ENCODE measurements around the gene PPP2R2D. TPM values are rescaled to one million over a fixed set of nuclear protein-coding genes. Genes with fewer than 3 reads are reported as not detected.
"Not testable (repeated sequence)": the region's sequence is repeated elsewhere in the genome, so short reads cannot be mapped to it uniquely, and the experiment has no call there.

PPP2R2D gene
- total RNA-seq, 2 donors from 2014 or later = 32.5 to 40.7 TPM

DNA sequence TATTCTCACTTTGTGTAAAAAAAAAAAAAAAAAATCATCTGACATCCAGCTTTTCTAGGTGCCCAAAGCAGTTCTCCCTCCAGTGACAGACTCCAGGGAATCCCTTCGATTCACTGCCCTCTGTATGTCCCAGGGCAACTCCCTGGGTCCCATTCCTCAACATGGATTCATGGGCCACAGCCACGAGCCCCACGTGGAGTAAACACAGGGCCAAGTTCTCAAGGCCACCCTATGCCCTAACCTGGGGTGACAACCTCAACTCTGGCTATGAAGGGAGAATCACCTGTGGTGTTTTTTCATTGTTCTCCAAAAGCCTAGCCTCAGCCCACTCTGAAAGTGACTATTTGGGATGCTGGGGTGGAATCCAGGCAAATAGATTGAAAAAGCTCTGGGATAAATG, 77.6 kb downstream of the PPP2R2D start:
- DNase-seq (no peak), ATAC-seq (replicated peaks in 1 of 2) (no peak)
- Mint-ChIP-seq H3K4me1 (ENCODE audit: low read depth) (peaks cover 67% of the 10 kb centered on the region), H3K36me3 (ENCODE audit: insufficient read depth in 2 of 2) (peaks cover 0 to 4% of the 10 kb centered on the region in 2 donors), H3K27ac (peak overlapping the region; percentile 45), H3K9me3 (no peaks in the 10 kb centered on the region), H3K4me3 (peak overlapping the region; percentile 7 to 51), H3K27me3 (ENCODE audit: low read depth) (no peaks in the 10 kb centered on the region)

DNA sequence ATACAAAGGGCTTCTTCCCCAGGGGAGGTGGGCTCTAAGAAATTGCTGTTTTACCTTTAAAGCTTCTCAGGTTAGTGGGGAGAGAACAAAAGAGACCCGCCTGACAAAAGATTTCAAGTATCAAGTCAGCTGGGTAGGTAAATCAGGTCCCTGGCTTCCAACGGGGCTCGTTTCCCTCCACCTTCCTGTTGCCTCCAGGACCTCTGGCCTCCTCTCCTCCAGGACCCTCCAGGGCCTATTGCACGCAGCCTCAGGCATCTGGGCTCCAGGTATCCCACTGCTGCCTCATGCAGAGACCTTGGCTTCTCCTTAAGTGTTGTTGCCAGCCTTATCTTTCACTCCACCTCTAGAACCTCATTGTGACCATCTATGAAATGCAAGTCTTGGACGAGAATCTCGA, 78.0 kb downstream of the PPP2R2D start:
- no peak overlapping the region for H3K27ac Mint-ChIP-seq
- peaks cover 62% of the 10 kb centered on the region for H3K4me1 Mint-ChIP-seq (ENCODE audit: low read depth)
- H3K4me3 Mint-ChIP-seq = peak overlapping the region; percentile 69 to 77
- no peak for DNase-seq
- no peaks in the 10 kb centered on the region for H3K9me3 Mint-ChIP-seq
- ATAC-seq (replicated peaks in 1 of 2) = no peak
- H3K27me3 Mint-ChIP-seq (ENCODE audit: low read depth) = no peaks in the 10 kb centered on the region
- peaks cover 0 to 3% of the 10 kb centered on the region in 2 donors for H3K36me3 Mint-ChIP-seq (ENCODE audit: insufficient read depth in 2 of 2)

DNA sequence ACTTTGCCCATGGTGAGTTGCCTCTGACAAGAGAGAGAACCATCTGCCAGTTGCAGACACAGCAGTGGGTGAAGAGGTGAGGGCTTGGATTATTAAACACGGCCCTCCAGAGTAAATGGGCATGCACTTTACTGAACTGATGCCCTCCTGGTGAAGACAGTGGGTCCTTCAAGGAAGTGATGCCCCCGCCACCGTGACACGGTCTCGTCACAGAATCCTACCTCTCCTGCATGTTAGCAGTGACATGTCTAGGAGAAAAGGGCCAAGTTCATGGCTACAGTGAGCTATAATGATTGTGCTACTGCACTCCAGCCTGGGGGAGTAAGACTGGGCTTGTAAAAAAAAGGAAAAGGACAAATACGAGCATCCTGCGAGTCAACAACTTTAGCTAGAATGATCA, 78.5 kb downstream of the PPP2R2D start:
- Mint-ChIP-seq H3K27me3 (ENCODE audit: low read depth) (no peaks in the 10 kb centered on the region), H3K4me1 (ENCODE audit: low read depth) (peaks cover 57% of the 10 kb centered on the region), H3K4me3 (peak overlapping the region; percentile 69 to 77), H3K9me3 (no peaks in the 10 kb centered on the region), H3K36me3 (ENCODE audit: insufficient read depth in 2 of 2) (no peaks in the 10 kb centered on the region), H3K27ac (peak overlapping the region; percentile 19)
- DNase-seq (no peak), ATAC-seq (replicated peaks in 1 of 2) (no peak)

DNA sequence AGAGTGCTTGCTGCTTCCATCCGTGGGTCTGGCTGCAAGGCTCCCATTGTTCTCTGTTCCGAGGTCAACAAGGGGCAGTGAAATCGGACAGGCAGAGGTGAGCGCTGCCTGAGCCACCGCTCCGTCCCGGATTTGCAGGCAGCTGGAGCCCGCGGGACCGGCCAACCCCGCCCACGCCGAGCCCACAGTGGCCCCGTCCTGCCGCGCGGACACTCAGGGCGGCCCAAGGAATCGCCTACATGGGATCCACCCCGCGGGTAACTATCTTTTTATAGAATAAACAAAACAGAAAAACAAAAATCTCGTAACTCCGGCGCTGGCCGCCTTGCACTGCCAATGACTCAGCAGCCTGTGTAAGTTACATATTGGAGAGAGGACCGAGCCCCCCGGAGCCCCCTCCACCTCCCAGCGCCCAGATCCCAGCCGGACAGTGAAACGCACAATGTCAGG, 79.0 kb downstream of the PPP2R2D start:
- H3K9me3 Mint-ChIP-seq = no peaks in the 10 kb centered on the region
- no peak for ATAC-seq (replicated peaks in 1 of 2)

DNA sequence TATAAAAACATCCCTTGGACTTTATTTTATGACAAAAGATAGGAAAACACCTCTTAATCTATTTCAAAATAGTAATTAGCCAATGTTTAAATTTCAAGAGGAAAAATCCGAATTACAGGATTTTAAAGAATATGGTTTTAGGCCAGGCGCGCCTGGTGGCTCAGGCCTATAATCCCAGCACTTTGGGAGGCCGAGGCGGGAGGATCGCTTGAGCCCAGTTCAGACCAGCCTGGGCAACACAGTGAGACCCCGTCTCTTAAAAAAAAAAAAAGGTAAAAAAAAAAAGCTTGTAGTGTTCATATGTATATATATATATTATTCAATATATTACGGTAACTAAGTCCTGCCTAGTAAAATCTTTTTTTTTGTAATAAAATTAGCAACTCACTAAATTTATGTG, 79.5 kb downstream of the PPP2R2D start:
- Mint-ChIP-seq H3K4me1 (ENCODE audit: low read depth) (peaks cover 47% of the 10 kb centered on the region), H3K27ac (no peak overlapping the region), H3K4me3 (peak overlapping the region; percentile 77 to 94), H3K36me3 (ENCODE audit: insufficient read depth in 2 of 2) (no peaks in the 10 kb centered on the region), H3K9me3 (no peaks in the 10 kb centered on the region), H3K27me3 (ENCODE audit: low read depth) (no peaks in the 10 kb centered on the region)
- ATAC-seq (replicated peaks in 1 of 2) (no peak), DNase-seq (no peak)

More for the DNA sequence above, 79.0 kb downstream of the PPP2R2D start:
- peak overlapping the region; percentile 77 for H3K27ac Mint-ChIP-seq
- H3K36me3 Mint-ChIP-seq (ENCODE audit: insufficient read depth in 2 of 2) = no peaks in the 10 kb centered on the region
- DNase-seq = no peak
- peaks cover 52% of the 10 kb centered on the region for H3K4me1 Mint-ChIP-seq (ENCODE audit: low read depth)
- H3K27me3 Mint-ChIP-seq (ENCODE audit: low read depth) = no peaks in the 10 kb centered on the region
- H3K4me3 Mint-ChIP-seq = peak overlapping the region; percentile 69 to 77

DNA sequence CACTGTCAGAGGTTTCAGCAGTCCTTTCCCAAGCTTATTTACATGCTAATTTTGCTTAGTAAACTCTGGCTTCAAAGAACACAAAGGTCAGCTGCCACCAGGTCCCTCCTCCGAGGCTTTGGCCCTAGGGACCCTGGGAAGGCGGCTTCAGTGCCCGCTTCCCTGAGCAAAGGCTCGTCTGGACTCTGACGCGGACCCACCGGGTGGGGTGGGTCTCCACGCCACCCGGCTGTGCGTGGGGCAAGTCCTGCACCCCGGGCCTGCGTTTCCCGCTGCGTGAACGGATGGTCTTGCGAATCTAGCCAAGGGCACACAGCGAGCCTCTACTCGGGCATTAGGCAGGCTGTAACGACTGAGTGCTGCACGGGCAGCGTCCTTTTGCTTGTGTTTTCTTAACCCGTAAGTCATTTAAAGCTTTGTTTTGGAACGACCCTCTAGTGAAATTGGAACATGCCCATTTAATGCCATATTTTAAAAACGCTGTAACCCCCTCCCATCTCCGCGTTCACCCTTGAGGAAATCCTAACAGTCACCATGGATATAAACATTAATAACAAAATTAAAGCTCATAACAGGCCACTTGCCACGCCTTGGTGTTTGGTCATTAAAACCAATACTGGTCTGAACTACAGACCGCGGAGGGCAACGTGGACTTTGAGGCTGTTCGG, 80.1 kb downstream of the PPP2R2D start:
- Mint-ChIP-seq H3K4me1 (ENCODE audit: low read depth) (peaks cover 41% of the 10 kb centered on the region), H3K4me3 (peak overlapping the region; percentile 94 to 95), H3K27me3 (ENCODE audit: low read depth) (no peaks in the 10 kb centered on the region), H3K9me3 (no peaks in the 10 kb centered on the region), H3K36me3 (ENCODE audit: insufficient read depth in 2 of 2) (no peaks in the 10 kb centered on the region), H3K27ac (peak overlapping the region; percentile 44)
- ATAC-seq (replicated peaks in 1 of 2) = no peak
- DNase-seq = no peak

DNA sequence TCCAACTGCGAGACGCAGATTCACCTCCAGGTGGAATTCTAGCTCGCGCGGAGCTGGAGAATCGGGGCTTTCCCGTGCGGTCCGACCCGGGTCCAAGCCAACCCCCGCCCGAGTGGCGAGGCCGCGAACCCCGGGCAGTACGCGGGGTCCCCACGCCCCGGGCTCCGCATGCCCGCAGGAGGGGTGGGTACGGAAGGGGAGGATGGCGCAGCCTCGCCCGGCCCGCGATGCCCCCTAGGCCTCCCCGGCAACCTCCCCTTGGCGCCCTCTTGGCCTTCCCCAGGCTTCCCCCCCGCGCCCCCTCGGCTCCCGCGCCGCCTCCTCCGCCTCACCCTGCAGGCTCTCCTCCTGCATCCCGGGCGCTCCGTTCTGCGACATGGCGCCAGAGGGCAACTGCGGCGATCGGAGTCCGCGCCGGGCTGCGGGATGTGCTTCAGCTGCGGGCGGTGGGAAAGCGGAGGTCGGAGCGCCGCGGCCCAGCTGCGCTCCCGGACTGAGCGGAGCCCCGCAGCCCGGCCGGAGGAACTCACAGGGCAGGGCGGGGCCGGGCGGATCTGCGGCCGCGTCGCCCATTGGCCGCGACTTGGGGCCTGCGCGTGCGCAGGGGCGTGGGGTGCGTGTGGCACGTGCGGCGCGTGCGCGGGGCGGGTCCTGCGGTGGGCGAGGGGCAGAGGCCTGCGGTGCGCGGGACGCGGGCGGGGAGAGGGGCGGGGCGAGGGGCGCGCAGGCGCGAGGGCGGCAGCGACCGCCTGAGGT, 80.8 kb downstream of the PPP2R2D start, which contains the start of gene BNIP3:
TSS of gene BNIP3 (minus strand) at position 495 of the 756 bp plus-strand sequence. CDS start at position 378, 117 bp downstream.
- H3K4me1 Mint-ChIP-seq (ENCODE audit: low read depth) = peaks cover 34% of the 10 kb centered on the region
- ATAC-seq (replicated peaks in 1 of 2) (peak; percentile 93 to 94), DNase-seq (peak; percentile 95 to 96)
- no peaks in the 10 kb centered on the region for H3K27me3 Mint-ChIP-seq (ENCODE audit: low read depth)
- H3K36me3 Mint-ChIP-seq (ENCODE audit: insufficient read depth in 2 of 2) = no peaks in the 10 kb centered on the region
- no peaks in the 10 kb centered on the region for H3K9me3 Mint-ChIP-seq
- H3K4me3 Mint-ChIP-seq = peak within 1 kb of the TSS; percentile 94 to 95
- H3K27ac Mint-ChIP-seq = peak within 1 kb of the TSS; percentile 44

DNA sequence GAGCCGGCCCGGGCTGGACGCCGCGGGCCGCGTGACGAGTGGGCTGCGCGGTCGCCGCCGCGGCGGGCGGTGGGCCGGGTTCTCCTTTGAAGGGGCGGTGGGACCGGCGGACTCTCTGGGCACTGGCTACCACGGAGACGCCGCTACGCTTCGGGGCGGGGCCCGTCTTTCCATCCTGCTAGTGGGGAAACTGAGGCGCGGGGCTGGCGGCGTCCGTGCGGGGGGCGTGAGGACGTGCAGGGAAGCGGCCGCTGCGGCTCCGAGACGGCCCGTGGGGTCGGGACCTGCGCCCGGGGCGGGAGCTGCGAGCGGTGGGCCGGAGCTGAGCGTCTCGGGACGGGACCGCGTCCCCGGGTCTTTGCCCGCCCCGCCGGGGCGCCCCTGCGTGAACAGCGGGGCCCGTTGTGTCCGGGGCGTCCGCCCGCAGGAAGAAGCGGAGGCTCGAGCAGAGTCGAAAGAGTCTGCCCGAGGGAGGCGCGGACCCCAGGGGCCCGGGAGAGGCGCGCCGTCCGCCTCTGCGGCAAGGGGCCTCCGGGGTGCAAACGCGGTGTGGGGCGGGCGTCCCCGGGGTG, 81.5 kb downstream of the PPP2R2D start:
- H3K36me3 Mint-ChIP-seq (ENCODE audit: insufficient read depth in 2 of 2) = no peaks in the 10 kb centered on the region
- peak; percentile 20 to 24 for ATAC-seq (replicated peaks in 1 of 2)
- DNase-seq = peak; percentile 23 to 33
- H3K4me1 Mint-ChIP-seq (ENCODE audit: low read depth) = peaks cover 28% of the 10 kb centered on the region
- H3K27ac Mint-ChIP-seq = no peak overlapping the region
- H3K9me3 Mint-ChIP-seq = no peaks in the 10 kb centered on the region
- peak overlapping the region; percentile 78 to 94 for H3K4me3 Mint-ChIP-seq
- no peaks in the 10 kb centered on the region for H3K27me3 Mint-ChIP-seq (ENCODE audit: low read depth)

DNA sequence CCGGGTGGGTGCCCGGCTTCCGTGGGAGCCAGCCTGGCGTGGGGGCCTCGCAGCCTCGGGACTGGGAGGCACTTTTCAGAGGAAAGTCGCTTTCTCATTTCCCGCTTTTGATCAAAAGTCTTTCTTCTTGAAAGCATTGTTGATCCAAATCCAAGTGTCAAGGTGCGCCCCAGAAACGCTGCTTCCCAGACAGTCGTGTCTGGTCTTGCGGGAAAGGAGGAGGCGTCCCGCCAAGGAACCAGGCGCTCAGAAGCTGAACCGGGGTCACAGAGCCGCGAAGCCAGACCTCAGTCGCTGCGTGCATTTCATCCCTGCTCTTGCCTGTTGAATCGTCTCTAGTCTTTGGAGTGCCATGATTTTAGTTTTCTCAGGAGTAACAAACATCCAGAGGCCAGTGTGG, 82.0 kb downstream of the PPP2R2D start:
- DNase-seq = no peak
- H3K4me1 Mint-ChIP-seq (ENCODE audit: low read depth) = peaks cover 22% of the 10 kb centered on the region
- H3K27me3 Mint-ChIP-seq (ENCODE audit: low read depth) = no peaks in the 10 kb centered on the region
- H3K9me3 Mint-ChIP-seq = no peaks in the 10 kb centered on the region
- H3K4me3 Mint-ChIP-seq = peak overlapping the region; percentile 64 to 68
- ATAC-seq (replicated peaks in 1 of 2) = no peak
- peak overlapping the region; percentile 18 for H3K27ac Mint-ChIP-seq
- H3K36me3 Mint-ChIP-seq (ENCODE audit: insufficient read depth in 2 of 2) = no peaks in the 10 kb centered on the region

DNA sequence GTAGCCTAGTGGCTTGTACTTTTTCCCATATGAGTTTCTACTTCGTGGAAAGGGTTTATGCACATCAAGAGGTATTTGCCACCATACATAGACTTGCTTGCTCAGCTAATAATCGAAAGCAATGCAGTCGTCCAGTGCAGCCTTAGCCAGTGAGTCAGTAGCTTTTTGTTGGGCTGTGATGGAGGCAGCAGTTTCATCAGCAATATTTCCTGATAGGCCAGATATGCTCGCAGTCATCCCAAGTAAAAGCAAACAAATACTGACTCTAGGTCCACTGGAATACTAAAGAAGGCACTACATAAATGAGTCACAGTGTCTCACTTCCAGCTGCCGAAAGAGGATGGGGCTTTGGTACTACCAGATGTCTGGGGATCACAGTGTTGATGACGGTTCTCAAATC, 83.0 kb downstream of the PPP2R2D start:
- Mint-ChIP-seq H3K27ac (no peak overlapping the region), H3K27me3 (ENCODE audit: low read depth) (no peaks in the 10 kb centered on the region), H3K36me3 (ENCODE audit: insufficient read depth in 2 of 2) (no peaks in the 10 kb centered on the region), H3K9me3 (no peaks in the 10 kb centered on the region), H3K4me3 (no peak overlapping the region), H3K4me1 (ENCODE audit: low read depth) (peaks cover 15% of the 10 kb centered on the region)
- ATAC-seq (replicated peaks in 1 of 2) = no peak
- DNase-seq = no peak

DNA sequence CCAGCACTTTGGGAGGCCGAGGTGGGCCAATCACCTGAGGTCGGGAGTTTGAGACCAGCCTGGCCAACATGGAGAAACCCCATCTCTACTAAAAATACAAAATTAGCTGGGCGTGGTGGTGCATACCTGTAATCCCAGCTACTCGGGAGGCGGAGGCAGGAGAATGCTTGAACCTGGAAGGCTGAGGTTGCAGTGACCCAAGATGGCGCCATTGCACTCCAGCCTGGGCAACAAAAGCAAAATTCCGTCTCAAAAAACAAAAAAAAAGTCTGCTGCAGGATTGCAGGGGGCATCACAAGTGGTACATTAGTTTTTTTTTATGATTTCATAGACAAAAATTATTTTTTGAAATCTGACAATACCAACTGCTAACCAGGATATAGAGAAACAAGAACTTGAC, 86.0 kb downstream of the PPP2R2D start:
- not testable (repeated sequence) for H3K27me3 Mint-ChIP-seq (ENCODE audit: low read depth); H3K36me3 Mint-ChIP-seq (ENCODE audit: insufficient read depth in 2 of 2); H3K9me3 Mint-ChIP-seq; H3K4me3 Mint-ChIP-seq; ATAC-seq (replicated peaks in 1 of 2); DNase-seq; H3K4me1 Mint-ChIP-seq (ENCODE audit: low read depth); H3K27ac Mint-ChIP-seq

DNA sequence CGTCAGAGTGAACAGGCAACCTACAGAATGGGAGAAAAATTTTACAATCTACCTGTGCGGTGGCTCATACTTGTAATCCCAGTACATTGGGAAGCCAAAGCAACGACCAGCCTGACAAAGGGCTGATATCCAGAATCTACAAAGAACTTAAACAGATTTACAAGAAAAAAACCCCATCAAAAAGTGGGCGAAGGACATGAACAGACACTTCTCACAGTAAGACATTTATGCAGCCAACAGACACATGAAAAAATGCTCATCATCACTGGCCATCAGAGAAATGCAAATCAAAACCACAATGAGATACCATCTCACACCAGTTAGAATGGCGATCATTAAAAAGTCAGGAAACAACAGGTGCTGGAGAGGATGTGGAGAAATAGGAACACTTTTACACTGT, 86.5 kb downstream of the PPP2R2D start:
- not testable (repeated sequence) for ATAC-seq (replicated peaks in 1 of 2)

DNA sequence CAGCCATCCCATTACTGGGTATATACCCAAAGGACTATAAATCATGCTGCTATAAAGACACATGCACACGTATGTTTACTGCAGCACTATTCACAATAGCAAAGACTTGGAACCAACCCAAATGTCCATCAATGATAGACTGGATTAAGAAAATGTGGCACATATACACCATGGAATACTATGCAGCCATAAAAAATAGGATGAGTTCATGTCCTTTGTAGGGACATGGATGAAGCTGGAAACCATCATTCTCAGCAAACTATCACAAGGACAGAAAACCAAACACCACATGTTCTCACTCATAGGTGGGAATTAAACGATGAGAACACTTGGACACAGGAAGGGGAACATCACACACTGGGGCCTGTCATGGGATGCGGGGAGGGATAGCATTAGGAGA, 87.0 kb downstream of the PPP2R2D start:
- H3K36me3 Mint-ChIP-seq (ENCODE audit: insufficient read depth in 2 of 2); DNase-seq; H3K4me1 Mint-ChIP-seq (ENCODE audit: low read depth): not testable (repeated sequence)

More for the DNA sequence above, 86.5 kb downstream of the PPP2R2D start:
- not testable (repeated sequence) for H3K9me3 Mint-ChIP-seq; H3K27ac Mint-ChIP-seq; H3K27me3 Mint-ChIP-seq (ENCODE audit: low read depth); H3K36me3 Mint-ChIP-seq (ENCODE audit: insufficient read depth in 2 of 2); H3K4me3 Mint-ChIP-seq; DNase-seq; H3K4me1 Mint-ChIP-seq (ENCODE audit: low read depth)

More for the DNA sequence above, 87.0 kb downstream of the PPP2R2D start:
- not testable (repeated sequence) for H3K4me3 Mint-ChIP-seq; H3K27me3 Mint-ChIP-seq (ENCODE audit: low read depth); H3K27ac Mint-ChIP-seq; H3K9me3 Mint-ChIP-seq; ATAC-seq (replicated peaks in 1 of 2)

All from activated T-cell treated with anti-CD3 and anti-CD28 coated beads, Interleukin-2, amount 50 U/mL, for 72 hours (primary cell).